Measurements from ENCODE around the gene MYBBP1A. TPM values are rescaled to one million over a fixed set of nuclear protein-coding genes. Genes with fewer than 3 reads are reported as not detected.

MYBBP1A gene
- total and polyA plus RNA-seq, 9 of the 15 experiments (the other 6 are each of a cell fraction or from before 2014, with no cell fraction given), result 2.0 to 114 (median 47.2) TPM

DNA sequence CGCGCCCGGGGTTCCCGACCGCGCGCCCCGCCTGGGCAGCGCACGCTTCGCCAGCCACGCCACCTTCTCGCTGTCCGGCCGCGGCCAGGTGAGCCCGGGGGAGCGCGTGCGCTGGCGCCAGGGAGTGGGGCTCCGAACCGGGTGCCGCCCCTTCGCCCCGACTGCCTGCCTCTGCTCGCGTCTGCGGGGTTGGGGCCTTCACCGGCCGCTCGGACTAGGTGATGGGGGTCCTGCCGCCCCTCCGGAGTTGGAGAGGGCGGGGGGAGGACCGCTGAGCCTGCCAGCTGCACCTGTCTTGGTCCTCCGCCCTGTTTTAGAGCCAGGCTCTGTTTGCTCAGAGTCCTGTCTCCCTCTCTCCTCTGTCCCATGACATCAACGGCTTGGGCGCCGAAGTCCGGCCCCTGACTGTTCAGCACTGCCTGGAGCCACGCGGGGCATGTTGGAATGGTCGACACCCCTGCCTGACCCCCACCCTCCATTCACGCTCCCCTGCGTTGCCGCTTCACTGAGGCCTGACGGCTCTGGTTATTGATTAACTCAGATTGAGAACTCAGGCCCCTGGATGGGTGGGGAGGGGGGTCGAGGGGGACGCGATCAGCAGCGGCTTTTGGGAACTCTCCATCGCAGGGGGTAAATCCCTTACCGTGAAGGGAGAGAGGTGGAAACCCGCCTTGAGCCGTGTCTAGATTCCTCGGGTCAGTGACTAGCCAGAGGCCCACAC lies 29.9 kb upstream of the MYBBP1A start (continued):
- TF ChIP-seq ZNF318 (IDR thresholded peaks at IDR 0.05; ENCODE audit: borderline replicate concordance in 1 of 2, low read depth in 1 of 2) (no peak), U2AF1 (optimal IDR thresholded peaks at IDR 0.05; ENCODE audit: low read depth, low read length) (no peak), CHD1 (IDR thresholded peaks at IDR 0.05; ENCODE audit: low read length) (no peak), TARDBP (IDR thresholded peaks at IDR 0.05) (no peak), MTA2 (IDR thresholded peaks at IDR 0.05; ENCODE audit: low read depth) (no peak), TBL1XR1 (IDR thresholded peaks at IDR 0.05; ENCODE audit: low read length in 2 of 2) (no peak)

Data from K562 (cell line).